Measurements from ENCODE around the gene NATD1.

NATD1 gene

DNA sequence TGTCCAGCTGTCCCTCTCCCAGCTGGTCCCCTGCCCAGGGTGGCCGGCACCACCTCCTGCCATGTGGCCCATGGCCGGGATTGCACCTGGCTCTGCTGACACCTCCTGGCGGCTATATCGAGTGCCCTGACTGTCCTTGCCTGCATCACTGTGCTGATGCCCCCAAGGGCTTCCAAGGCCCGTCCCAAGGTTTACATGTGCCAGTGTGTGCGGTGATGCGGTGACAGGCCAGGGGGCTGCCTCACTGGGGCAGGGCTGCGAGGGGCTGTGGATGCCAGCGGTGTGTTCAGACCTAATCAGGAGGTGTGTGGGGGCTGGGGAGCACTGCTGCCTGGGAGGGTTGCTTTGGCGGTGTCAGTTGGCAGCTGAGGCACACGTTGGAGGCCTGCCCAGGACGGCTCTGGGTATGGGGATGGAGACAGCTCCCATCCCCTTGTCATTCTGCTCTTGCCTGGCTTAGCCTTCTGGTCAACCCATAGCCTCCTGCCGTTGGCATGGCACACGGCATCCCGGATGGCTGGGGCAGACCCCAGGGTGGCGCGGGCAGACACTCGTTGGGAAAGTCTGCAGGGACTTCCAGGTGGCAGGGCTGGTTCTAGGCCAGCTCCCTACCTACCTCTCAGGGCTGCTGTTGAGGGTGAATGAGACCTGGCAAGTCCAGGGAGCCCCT is 36.8 kb upstream of the NATD1 start:
- DNase-seq (ENCODE audit: low spot score) (no peak), FAIRE-seq (no peak)

- no peak for FAIRE-seq
These were observed 36.1 kb upstream of the NATD1 start for GRCh38 chr17:21289175-21289901.

GRCh38 chr17:21288571-21289017 is 35.4 kb upstream of the NATD1 start:
- DNase-seq (ENCODE audit: low spot score) (no peak), FAIRE-seq (no peak)

More at GRCh38 chr17:21289175-21289901, 36.1 kb upstream of the NATD1 start:
- no peak for DNase-seq (ENCODE audit: low spot score)

DNA sequence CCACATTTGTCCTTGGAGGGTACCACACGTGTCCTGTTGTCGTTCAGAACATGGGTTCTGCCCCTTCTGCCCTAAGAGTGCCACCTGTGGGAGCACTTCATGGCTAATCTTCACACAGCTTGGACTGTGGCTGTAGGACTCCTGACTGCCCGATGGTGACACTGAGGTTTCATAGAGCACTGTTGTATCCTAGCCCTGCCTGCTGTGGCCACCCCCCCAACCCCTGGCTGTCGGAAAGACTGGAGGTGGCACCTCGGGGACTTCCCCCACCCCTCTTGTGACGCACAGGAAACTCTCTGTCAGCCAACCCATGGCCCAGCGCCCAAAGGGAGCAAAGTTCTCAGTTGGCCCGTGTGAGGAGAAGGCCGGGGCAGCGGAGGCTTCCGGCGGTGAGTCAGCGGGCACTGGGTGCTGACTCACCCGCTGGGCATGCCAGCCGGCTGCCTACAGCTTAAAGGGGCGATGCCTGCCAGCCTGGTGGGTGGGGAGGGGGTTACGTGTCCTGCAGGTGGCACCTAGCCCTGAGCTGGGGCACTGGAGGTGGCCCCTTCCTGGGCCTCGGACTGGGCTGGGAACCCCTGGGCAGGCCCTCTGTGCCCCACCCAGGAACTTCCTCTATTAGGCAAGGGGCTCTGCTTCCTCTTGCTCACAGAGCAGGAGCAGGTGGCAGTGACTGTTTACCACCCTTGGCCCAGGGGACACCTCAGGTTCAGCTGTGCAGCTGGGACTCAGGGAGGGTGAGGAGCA is 34.7 kb upstream of the NATD1 start:
- FAIRE-seq = peak; percentile 92
- peak; percentile 94 for DNase-seq (ENCODE audit: low spot score)

DNA sequence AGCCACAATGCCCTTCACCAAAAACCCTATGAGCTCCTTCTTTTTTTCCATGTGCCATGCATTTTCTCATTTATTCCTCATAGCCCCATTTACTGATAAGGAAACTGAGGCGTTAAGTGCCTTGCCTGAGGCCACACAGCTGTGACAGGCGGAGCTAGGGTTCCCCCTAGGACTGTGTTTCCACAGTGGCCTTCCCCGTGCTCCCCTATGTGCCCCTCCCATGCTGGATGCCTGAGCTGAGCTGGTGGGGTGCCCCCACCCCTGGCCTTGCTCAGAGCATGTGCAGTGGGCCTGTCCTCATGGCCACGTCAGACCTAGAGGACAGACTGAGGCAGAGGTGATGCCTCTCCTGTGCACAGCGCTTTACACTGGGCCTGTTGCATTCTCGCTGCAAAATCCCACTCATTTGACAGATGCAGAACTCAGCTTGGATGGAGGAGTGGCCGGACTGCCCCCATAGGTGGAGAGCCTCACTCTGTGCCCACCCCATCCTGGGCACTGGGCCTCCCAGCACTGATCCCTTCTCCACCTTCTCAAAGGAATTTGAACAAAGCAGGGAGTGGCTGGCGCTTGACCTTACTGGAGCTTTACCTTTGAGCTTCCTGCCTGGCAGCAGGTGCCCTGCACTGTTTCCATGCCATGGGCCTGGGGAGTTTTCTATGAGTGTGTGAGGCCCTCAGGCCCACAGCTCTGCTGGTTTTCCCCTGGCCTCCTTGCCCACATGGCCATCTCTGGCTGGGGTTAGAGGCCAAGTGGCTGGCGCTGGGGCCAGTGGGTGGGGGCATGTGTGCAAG is 33.9 kb upstream of the NATD1 start:
- no peak for FAIRE-seq
- no peak for DNase-seq (ENCODE audit: low spot score)

GRCh38 chr17:21286066-21286770 is 33.0 kb upstream of the NATD1 start:
- DNase-seq (ENCODE audit: low spot score) = peak; percentile 87
- peak; percentile 86 for FAIRE-seq

- DNase-seq (ENCODE audit: low spot score) = peak; percentile 26
- FAIRE-seq = no peak
These were observed 32.2 kb upstream of the NATD1 start for GRCh38 chr17:21285164-21286065.

GRCh38 chr17:21284319-21285163 is 31.3 kb upstream of the NATD1 start, which contains the start of gene MAP2K3:
Gene MAP2K3, plus strand, starts transcription at chr17:21284711. Its CDS starts 210 bp downstream, at chr17:21284921.
- DNase-seq (ENCODE audit: low spot score) (peak; percentile 92), FAIRE-seq (peak; percentile 79)

DNA sequence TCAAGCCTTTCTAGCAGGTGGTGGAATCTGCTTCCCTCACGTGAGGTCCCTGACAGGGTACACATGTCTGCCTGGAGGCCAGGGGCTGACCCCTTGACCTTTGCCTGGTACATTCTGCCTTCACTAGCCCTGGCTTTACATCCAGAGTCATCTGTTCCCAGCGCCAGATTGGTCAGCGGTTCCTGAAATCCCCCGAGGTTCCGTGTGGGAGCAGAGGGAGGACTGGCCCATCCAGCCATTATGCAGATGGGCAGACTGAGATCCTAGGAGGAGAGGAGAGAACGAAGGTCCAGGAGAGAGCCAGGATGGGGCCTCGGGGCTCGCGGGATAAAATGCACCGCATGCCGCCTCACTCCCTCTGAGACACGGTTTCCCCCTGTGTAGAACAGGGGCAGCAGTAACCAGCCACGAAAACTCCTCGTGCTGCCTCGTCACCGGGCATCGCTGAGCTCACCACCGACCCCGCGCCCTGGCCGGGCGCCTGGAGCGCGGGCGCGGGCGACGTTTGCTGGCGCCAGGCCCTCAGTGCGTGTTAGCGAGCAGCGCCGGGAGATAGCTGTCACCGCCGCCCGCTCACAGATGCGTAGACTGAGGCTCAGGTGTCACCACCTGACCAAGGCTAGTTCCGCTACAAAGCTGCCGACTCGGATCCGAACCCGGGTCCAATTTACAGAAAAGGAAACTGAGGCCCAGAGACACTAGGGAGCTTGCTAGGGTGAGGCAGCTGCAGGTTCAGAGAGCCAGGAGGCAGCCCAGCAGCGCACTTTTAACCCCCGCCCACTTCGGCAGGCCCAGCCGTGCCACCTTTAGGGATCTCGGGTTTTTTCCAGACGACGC is 30.5 kb upstream of the NATD1 start:
- FAIRE-seq = no peak
- DNase-seq (ENCODE audit: low spot score) = no peak

- DNase-seq (ENCODE audit: low spot score) = no peak
These were observed 29.6 kb upstream of the NATD1 start for GRCh38 chr17:21282850-21283249.

DNA sequence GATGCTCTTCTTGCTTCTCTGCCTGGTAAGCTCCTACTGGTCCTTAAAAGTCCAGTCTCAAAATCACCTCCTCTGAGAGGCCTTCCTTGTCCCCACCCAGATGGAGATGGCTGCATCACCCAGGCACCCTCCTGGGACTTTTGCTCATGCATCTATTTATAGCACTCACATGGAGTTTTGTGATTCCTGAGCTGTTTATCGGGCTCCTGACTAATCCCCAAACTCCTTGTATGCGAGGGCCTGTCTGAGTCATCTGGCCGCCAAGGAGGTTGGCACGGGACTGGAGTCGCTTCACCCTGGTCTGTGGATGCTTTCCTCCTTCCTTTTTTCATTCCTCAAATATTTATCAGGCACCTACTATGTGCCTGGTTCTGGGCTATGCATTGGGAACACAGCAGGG is 29.0 kb upstream of the NATD1 start:
- peak; percentile 85 for DNase-seq (ENCODE audit: low spot score)
- FAIRE-seq = peak; percentile 84

More at GRCh38 chr17:21282850-21283249, 29.6 kb upstream of the NATD1 start:
- FAIRE-seq = no peak

GRCh38 chr17:21280081-21280518 is 26.9 kb upstream of the NATD1 start:
- DNase-seq (ENCODE audit: low spot score) (peak; percentile 49), FAIRE-seq (no peak)

DNA sequence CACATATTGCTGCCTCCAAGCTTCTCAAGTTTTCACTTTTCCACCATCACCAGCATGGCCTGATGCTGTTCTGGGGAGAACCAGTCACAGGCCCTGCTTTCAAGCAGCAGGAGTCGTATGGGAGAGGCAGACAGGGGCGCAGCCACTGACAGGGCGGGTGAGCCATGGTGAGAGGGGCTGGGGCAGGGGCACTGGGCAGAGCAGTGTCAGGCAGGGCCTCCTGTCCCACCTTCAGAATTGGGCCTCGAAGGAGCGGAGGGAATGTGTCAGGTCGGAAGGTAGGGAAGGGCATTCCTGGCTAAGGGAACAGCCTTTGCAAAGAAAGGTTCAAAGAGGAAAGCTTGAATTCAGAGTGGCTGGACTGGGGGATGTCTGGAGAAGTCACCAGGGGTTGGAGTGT is 26.4 kb upstream of the NATD1 start:
- DNase-seq (ENCODE audit: low spot score) (no peak), FAIRE-seq (no peak)

DNA sequence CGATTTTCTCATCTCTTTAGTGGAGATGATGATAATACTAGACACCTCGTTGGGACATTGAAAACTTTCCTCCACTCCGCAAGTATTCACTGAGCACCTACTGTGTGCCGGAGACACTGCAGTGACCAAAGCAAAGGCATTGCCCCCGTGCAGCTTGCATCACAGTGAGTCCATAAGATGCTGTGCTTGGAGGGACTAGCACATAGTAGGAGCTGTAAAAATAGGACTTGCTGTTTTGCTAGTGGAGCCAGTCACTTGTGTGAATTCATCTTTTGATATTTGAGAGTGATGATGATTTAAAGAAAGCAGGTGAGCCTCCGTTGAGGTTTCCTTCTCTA is 26.0 kb upstream of the NATD1 start:
- no peak for DNase-seq (ENCODE audit: low spot score)
- no peak for FAIRE-seq

DNA sequence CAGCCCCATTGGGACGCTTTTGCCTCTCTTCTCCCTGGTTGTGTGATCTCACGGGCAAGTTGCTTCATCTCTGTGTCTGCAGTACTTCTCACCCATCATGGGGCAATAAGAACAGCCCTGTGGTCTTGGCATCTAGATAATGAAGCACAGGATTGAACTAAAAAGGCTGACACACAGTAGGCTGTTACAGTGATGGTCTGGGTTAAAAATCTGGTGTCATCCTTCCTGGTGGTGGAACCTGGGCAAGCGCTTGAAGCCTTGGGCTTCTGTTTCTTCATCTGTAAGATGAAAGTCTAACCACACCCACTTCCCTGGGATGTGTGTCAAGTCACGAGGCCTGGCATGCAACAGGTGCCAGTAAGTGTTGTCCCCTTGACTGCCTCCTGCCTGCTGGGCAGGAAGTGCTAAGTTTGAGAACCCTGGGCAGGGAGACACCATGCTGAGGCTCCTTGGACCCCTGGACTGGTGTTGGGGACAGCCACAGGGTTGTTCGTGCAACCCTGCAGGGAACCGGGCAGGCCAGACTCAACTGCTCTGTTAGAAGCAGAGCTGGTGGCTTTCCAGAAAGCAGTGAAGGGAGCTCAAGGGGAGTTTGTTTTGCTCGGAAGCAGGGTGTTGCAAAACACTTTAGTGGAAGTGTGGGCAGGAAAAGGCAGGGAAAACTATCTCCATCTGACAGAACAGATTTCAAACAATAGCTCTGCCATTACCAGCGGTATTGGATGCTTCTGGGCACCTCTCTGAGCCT is 25.4 kb upstream of the NATD1 start:
- DNase-seq (ENCODE audit: low spot score) (no peak), FAIRE-seq (no peak)

DNA sequence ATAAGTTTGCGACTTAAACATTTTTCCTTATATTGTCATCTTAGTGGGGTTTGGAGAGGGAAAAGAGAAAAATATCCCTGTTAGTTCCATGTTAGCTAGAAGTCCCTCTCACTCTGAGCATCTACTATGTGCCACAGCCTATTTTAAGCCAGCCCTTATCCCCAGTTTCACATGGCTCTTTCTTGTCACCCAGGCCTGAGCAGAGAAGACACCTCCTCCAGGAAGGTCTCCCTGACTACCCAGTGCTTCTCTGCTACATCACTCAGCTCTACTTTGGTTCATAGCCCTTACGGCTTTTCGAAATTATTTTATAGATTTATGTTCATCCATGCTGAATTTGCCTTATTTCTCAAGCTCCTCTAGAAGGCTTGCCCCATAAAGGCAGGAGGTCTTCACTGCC is 24.1 kb upstream of the NATD1 start:
- no peak for FAIRE-seq
- DNase-seq (ENCODE audit: low spot score) = no peak

- FAIRE-seq (no peak), DNase-seq (ENCODE audit: low spot score) (no peak)
These were observed 23.0 kb upstream of the NATD1 start for GRCh38 chr17:21276264-21276588.

Data from RCC 7860 (cell line).